HEK293 (cell line): ENCODE measurements around the gene USP32.
A peak's percentile ranks its signal among the peaks of the same experiment; 100 is the strongest.

ENCODE experiments used
- EGR2 ChIP-seq: fragments of 450-650 bp; formaldehyde crosslinking; IDR thresholded peaks from 2 replicates; pipeline ENCODE4 v1.5.1; 2016; ENCODE audit warnings: low read depth, missing biosample characterization, missing genetic modification characterization
- FEZF1 ChIP-seq: fragments of 450-650 bp; formaldehyde crosslinking; IDR thresholded peaks from 2 replicates; pipeline ENCODE4 v1.5.1; 2016; ENCODE audit warnings: missing biosample characterization, missing genetic modification characterization
- GLIS1 ChIP-seq: fragments of 450-650 bp; formaldehyde crosslinking; IDR thresholded peaks from 2 replicates; pipeline ENCODE4 v1.5.1; 2016; ENCODE audit warnings: missing biosample characterization, missing genetic modification characterization
- IKZF3 ChIP-seq: fragments of 450-650 bp; IDR thresholded peaks from 2 replicates; pipeline ENCODE4 v1.5.0; 2018; ENCODE audit warnings: missing biosample characterization, mild to moderate bottlenecking, missing genetic modification characterization, moderate library complexity
- MZF1 ChIP-seq: fragments of 450-650 bp; formaldehyde crosslinking; IDR thresholded peaks from 2 replicates; pipeline ENCODE4 v1.5.1; 2017; ENCODE audit warnings: missing biosample characterization, missing genetic modification characterization, borderline replicate concordance
- REST ChIP-seq: fragments of 450-650 bp; formaldehyde crosslinking; IDR thresholded peaks from 2 replicates; pipeline ENCODE4 v1.5.1; 2016; ENCODE audit warnings: missing biosample characterization, missing genetic modification characterization
- SALL2 ChIP-seq: fragments of 450-650 bp; formaldehyde crosslinking; IDR thresholded peaks from 2 replicates; pipeline ENCODE4 v1.5.0; 2017; ENCODE audit warnings: missing biosample characterization, mild to moderate bottlenecking, missing genetic modification characterization, borderline replicate concordance
- SCRT1 ChIP-seq: fragments of 450-650 bp; formaldehyde crosslinking; IDR thresholded peaks from 2 replicates; pipeline ENCODE4 v1.5.1; 2016; ENCODE audit warnings: missing biosample characterization, missing genetic modification characterization, borderline replicate concordance
- WT1 ChIP-seq: fragments of 450-650 bp; formaldehyde crosslinking; IDR thresholded peaks from 2 replicates; pipeline ENCODE4 v1.5.1; 2016; ENCODE audit warnings: missing biosample characterization, missing genetic modification characterization
- ZBTB48 ChIP-seq: fragments of 450-650 bp; formaldehyde crosslinking; IDR thresholded peaks from 2 replicates; pipeline ENCODE4 v1.5.1; 2016; ENCODE audit warnings: missing biosample characterization, missing genetic modification characterization
- ZBTB8A ChIP-seq: fragments of 450-650 bp; formaldehyde crosslinking; IDR thresholded peaks from 2 replicates; pipeline ENCODE4 v1.5.1; 2016; ENCODE audit warnings: missing biosample characterization, missing genetic modification characterization
- ZFHX2 ChIP-seq: fragments of 450-650 bp; formaldehyde crosslinking; conservative IDR thresholded peaks from 2 replicates; pipeline ENCODE4 v1.5.1; 2016; ENCODE audit warnings: missing biosample characterization, missing genetic modification characterization
- ZNF114 ChIP-seq: fragments of 450-650 bp; formaldehyde crosslinking; IDR thresholded peaks from 2 replicates; pipeline ENCODE4 v1.5.0; 2017; ENCODE audit warnings: missing biosample characterization, missing genetic modification characterization
- ZNF121 ChIP-seq: fragments of 450-650 bp; formaldehyde crosslinking; IDR thresholded peaks from 2 replicates; pipeline ENCODE4 v1.5.1; 2016; ENCODE audit warnings: missing biosample characterization, missing genetic modification characterization
- ZNF132 ChIP-seq: fragments of 450-650 bp; formaldehyde crosslinking; IDR thresholded peaks from 2 replicates; pipeline ENCODE4 v1.5.1; 2017; ENCODE audit warnings: missing biosample characterization, missing genetic modification characterization, borderline replicate concordance
- ZNF133 ChIP-seq: fragments of 450-650 bp; formaldehyde crosslinking; IDR thresholded peaks from 2 replicates; pipeline ENCODE4 v1.5.1; 2016; ENCODE audit warnings: missing biosample characterization, missing genetic modification characterization
- ZNF138 ChIP-seq: fragments of 450-650 bp; formaldehyde crosslinking; IDR thresholded peaks from 2 replicates; pipeline ENCODE4 v1.5.1; 2016; ENCODE audit warnings: missing biosample characterization, missing genetic modification characterization, borderline replicate concordance
- ZNF174 ChIP-seq: fragments of 450-650 bp; formaldehyde crosslinking; IDR thresholded peaks from 2 replicates; pipeline ENCODE4 v1.5.0; 2017; ENCODE audit warnings: missing biosample characterization, mild to moderate bottlenecking, missing genetic modification characterization
- ZNF202 ChIP-seq: fragments of 450-650 bp; formaldehyde crosslinking; IDR thresholded peaks from 2 replicates; pipeline ENCODE4 v1.5.1; 2016; ENCODE audit warnings: missing biosample characterization, missing genetic modification characterization, borderline replicate concordance
- ZNF274 ChIP-seq, 2 experiments: fragments of 200-500 bp in 1 of 2; fragments of 450-650 bp in 1 of 2; sonication (Bioruptor generic) in 1 of 2; formaldehyde crosslinking in 1 of 2; IDR thresholded peaks; 2 replicates each; pipeline versions ENCODE4 v1.5.1 to v1.6.1; 2014 to 2016; ENCODE audit warnings: borderline replicate concordance in 1 of 2, inconsistent platforms in 1 of 2, low read length in 1 of 2, missing biosample characterization in 1 of 2, missing genetic modification characterization in 1 of 2
- ZNF280C ChIP-seq: fragments of 450-650 bp; formaldehyde crosslinking; IDR thresholded peaks from 2 replicates; pipeline ENCODE4 v1.5.1; 2016; ENCODE audit warnings: missing biosample characterization, missing genetic modification characterization
- ZNF292 ChIP-seq: fragments of 450-650 bp; formaldehyde crosslinking; IDR thresholded peaks from 2 replicates; pipeline ENCODE4 v1.5.1; 2016; ENCODE audit warnings: low read depth, missing biosample characterization, missing genetic modification characterization, borderline replicate concordance
- ZNF350 ChIP-seq: fragments of 450-650 bp; formaldehyde crosslinking; IDR thresholded peaks from 2 replicates; pipeline ENCODE4 v1.5.0; 2017; ENCODE audit warnings: missing biosample characterization, mild to moderate bottlenecking, missing genetic modification characterization
- ZNF426 ChIP-seq: fragments of 450-650 bp; formaldehyde crosslinking; IDR thresholded peaks from 2 replicates; pipeline ENCODE4 v1.5.1; 2017; ENCODE audit warnings: missing biosample characterization, missing genetic modification characterization, mild to moderate bottlenecking, inconsistent platforms, moderate library complexity
- ZNF433 ChIP-seq: fragments of 450-650 bp; formaldehyde crosslinking; IDR thresholded peaks from 2 replicates; pipeline ENCODE4 v1.5.1; 2016; ENCODE audit warnings: missing biosample characterization, missing genetic modification characterization, low read depth
- ZNF501 ChIP-seq: fragments of 450-650 bp; formaldehyde crosslinking; IDR thresholded peaks from 2 replicates; pipeline ENCODE4 v1.5.1; 2016; ENCODE audit warnings: missing biosample characterization, missing genetic modification characterization
- ZNF510 ChIP-seq: fragments of 450-650 bp; formaldehyde crosslinking; IDR thresholded peaks from 2 replicates; pipeline ENCODE4 v1.5.1; 2018; ENCODE audit warnings: mild to moderate bottlenecking, missing genetic modification characterization, missing biosample characterization; ENCODE audit not compliant: insufficient replicate concordance
- ZNF530 ChIP-seq: fragments of 450-650 bp; formaldehyde crosslinking; IDR thresholded peaks from 2 replicates; pipeline ENCODE4 v1.5.1; 2016; ENCODE audit warnings: low read depth, missing biosample characterization, missing genetic modification characterization
- ZNF600 ChIP-seq: fragments of 450-650 bp; formaldehyde crosslinking; IDR thresholded peaks from 2 replicates; pipeline ENCODE4 v1.5.1; 2016; ENCODE audit warnings: missing biosample characterization, missing genetic modification characterization
- ZNF610 ChIP-seq: fragments of 450-650 bp; formaldehyde crosslinking; IDR thresholded peaks from 2 replicates; pipeline ENCODE4 v1.5.1; 2016; ENCODE audit warnings: missing biosample characterization, missing genetic modification characterization, borderline replicate concordance
- ZNF664 ChIP-seq: fragments of 450-650 bp; formaldehyde crosslinking; IDR thresholded peaks from 2 replicates; pipeline ENCODE4 v1.5.1; 2016; ENCODE audit warnings: missing biosample characterization, missing genetic modification characterization
- ZNF670 ChIP-seq: fragments of 450-650 bp; formaldehyde crosslinking; IDR thresholded peaks from 2 replicates; pipeline ENCODE4 v1.5.1; 2016; ENCODE audit warnings: missing biosample characterization, missing genetic modification characterization, low read depth
- ZNF707 ChIP-seq: fragments of 450-650 bp; formaldehyde crosslinking; IDR thresholded peaks from 2 replicates; pipeline ENCODE4 v1.5.1; 2016; ENCODE audit warnings: missing biosample characterization, missing genetic modification characterization
- ZNF776 ChIP-seq: fragments of 450-650 bp; formaldehyde crosslinking; IDR thresholded peaks from 2 replicates; pipeline ENCODE4 v1.5.0; 2017; ENCODE audit warnings: missing biosample characterization, missing genetic modification characterization, borderline replicate concordance
- ZNF843 ChIP-seq: fragments of 450-650 bp; formaldehyde crosslinking; IDR thresholded peaks from 2 replicates; pipeline ENCODE4 v1.5.1; 2016; ENCODE audit warnings: missing biosample characterization, missing genetic modification characterization
- TF ChIP-seq, protein P1 (sequence below): fragments of 450-650 bp; formaldehyde crosslinking; IDR thresholded peaks from 2 replicates; pipeline ENCODE4 v1.5.1; 2016; ENCODE audit warnings: missing biosample characterization, missing genetic modification characterization

Gene USP32

GRCh38 chr17:60173304-60173819 lies 218.6 kb downstream of the USP32 start (continued):
- TF ChIP-seq IKZF3 (tag by site-specific recombination) (peak; percentile 89), ZNF600 (tag by site-specific recombination) (peak; percentile 92), ZNF501 (peak; percentile 97), ZNF202 (no peak), ZNF664 (no peak), ZNF292 (no peak), SALL2 (no peak), ZNF610 (tag by site-specific recombination) (no peak), ZNF776 (tag by site-specific recombination) (no peak), ZNF280C (tag by site-specific recombination) (no peak), ZNF426 (tag by site-specific recombination) (no peak), ZNF530 (tag by site-specific recombination) (no peak), ZFHX2 (no peak), GLIS1 (tag by site-specific recombination) (peak; percentile 61; the same call in 1 of the 2 replicates), ZNF843 (tag by site-specific recombination) (peak; percentile 94), ZBTB48 (no peak), ZNF133 (no peak), MZF1 (no peak), ZNF174 (tag by site-specific recombination) (no peak), ZNF510 (no peak), ZNF114 (no peak), ZNF433 (tag by site-specific recombination) (no peak), ZNF121 (tag by site-specific recombination) (no peak), ZNF132 (tag by site-specific recombination) (no peak), ZBTB8A (tag by site-specific recombination) (no peak), ZNF138 (no peak), EGR2 (no peak), ZNF350 (tag by site-specific recombination) (no peak), FEZF1 (tag by site-specific recombination) (peak; percentile 97), ZNF707 (no peak), ZNF670 (no peak), ZNF274 (IDR thresholded peaks at IDR 0.05; ENCODE audit: low read length) (no peak), ZNF274 (tag by site-specific recombination; IDR thresholded peaks at IDR 0.05; ENCODE audit: borderline replicate concordance) (no peak), WT1 (tag by site-specific recombination) (peak; percentile 99), SCRT1 (tag by site-specific recombination) (no peak), REST (tag by site-specific recombination) (no peak)
- TF ChIP-seq, protein P1, sequence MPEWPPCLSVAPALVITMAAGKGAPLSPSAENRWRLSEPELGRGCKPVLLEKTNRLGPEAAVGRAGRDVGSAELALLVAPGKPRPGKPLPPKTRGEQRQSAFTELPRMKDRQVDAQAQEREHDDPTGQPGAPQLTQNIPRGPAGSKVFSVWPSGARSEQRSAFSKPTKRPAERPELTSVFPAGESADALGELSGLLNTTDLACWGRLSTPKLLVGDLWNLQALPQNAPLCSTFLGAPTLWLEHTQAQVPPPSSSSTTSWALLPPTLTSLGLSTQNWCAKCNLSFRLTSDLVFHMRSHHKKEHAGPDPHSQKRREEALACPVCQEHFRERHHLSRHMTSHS = no peak
